HG03045 (cell line): ENCODE measurements around the gene GRK3.
"Not testable (repeated sequence)": the region's sequence is repeated elsewhere in the genome, so short reads cannot be mapped to it uniquely, and the experiment has no call there.

Source experiments
- ATAC-seq: cut with Tn5 transposase; IDR thresholded peaks from one replicate; pipeline ENCODE4 v1.9.1; 2021; ENCODE audit warnings: mild to moderate bottlenecking, moderate library complexity; ENCODE audit not compliant: unreplicated experiment

GRK3 gene

DNA sequence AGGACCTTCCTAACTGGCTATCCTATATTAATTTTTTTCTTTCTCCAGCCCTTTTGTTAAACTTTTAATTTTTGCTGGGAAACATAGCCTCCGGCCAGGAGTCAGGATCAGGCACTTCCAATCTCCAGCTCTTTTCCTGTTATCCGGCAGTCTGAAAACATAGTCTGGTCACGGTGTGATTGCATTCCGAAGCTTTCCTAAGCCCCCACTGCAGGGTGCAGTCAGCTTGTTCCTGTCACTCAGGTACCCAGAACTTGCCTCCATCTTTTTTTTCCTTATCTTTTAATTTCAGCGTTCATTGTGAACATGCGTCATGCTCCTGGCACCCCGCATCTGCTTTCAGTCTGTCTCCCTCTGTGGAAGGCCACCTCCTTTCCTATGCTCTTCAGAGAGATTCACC lies 59.4 kb downstream of the GRK3 start:
- no peak for ATAC-seq

DNA sequence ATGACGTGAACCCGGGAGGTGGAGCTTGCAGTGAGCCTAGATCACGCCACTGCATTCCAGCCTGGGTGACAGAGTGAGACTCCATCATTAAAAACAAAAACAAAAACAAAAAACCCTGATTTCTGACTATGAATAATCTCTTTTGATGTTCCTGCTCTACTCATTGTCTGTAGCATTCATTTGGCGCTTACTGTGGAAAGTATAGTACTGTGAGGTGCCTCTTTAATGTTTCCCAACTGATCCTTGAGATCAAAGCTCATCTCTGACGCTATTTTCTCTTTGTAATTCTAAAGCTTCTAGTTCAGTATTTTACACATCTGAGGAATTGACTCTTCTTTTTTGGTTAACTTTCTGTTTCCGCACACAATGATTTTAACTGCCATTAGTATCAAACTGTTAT lies 60.0 kb downstream of the GRK3 start:
- no peak for ATAC-seq

DNA sequence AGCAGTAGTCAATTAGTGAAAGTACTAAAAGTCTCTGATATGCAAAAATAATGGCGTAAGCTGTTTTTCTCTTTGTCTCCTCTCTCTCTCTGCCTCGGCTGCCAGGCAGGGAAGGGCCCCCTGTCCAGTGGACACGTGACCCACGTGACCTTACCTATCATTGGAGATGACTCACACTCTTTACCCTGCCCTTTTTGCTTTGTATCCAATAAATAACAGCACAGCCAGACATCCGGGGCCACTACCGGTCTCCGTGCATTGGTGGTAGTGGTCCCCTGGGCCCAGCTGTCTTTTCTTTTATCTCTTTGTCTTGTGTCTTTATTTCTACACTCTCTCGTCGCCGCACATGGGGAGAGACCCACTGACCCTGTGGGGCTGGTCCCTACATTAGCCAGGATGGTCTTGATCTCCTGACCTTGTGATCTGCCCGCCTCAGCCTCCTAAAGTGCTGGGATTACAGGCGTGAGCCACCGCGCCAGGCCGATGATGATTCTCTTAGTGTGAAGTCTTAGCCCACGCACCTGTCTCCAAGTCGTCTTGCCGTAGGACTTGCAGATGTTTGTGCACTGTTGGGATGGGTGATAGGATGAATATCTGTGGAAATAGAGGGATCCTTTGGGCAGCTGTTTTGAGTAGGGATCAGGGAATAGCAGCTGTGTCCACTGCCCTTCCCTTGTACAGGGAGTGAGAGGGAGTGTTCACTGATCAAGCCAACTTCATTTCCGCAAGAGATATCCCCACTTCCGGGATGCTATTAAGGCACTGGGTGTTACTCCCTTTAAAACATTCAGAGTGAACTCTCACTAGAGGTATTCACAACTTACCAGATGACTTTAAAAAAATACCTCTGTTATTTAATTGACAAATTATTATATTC lies 61.5 kb downstream of the GRK3 start:
- not testable (repeated sequence) for ATAC-seq

DNA sequence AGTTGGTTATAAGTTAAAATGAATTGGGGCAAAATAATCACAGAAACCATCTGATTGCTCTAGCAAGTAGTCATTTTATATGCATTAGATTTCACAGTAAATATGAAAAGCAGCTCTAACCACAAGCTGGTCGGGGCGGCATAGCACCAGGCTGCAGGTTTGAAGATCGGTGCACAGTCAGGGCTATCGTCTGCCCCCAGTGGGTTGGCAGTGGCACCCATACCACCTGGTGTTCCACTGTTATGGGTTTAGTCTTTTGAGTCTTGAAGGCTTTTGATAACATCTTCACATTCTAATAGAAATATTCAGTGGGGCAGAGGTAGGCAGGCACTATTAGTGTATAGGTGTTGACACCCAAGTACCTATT lies 62.1 kb downstream of the GRK3 start:
- no peak for ATAC-seq

DNA sequence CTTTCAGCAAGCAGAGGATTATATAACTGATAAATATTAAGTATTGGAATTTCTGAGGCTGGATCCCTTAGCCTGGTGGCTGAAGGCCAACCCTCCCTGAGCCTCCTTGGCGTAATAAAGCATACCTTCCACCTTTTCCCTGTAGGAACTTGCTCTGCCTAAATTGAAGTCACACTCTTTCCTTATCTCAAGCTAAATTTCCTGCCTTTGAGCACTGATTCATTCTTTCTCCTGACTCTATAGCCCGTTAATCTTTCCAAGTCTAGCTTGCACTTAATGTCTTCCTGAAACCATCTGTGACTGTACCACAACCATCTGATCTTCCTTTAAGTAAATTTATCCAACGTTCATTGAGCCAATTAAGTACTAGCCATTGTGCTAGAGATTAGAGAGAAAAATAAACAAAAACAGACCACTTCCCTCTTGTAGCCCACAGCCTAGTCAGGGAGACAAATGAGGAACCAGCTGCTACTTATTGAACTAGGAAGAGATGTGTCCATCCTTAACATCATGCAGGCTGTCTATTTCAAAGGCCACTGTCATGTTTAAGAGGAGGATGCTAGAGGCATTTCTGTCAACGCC lies 62.9 kb downstream of the GRK3 start:
- no peak for ATAC-seq

DNA sequence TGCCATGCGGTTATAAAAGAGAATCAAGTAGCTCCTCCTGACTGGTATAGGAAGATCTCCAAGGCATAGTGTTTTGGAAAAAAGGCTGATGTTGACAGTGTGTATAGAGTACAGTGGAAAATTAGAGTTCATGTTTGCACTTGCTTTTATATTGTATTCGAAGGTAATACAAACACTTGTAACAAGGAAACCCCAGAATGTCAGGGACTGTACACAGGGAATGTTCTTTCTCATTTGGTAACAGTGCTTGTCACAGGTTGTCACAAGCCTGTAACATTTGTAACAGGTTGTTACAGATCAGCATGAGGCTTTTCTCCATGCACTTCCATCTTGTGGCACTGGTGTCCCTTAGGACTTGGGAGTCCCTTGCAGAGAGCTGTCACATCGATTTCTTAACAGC lies 64.0 kb downstream of the GRK3 start:
- ATAC-seq = no peak

DNA sequence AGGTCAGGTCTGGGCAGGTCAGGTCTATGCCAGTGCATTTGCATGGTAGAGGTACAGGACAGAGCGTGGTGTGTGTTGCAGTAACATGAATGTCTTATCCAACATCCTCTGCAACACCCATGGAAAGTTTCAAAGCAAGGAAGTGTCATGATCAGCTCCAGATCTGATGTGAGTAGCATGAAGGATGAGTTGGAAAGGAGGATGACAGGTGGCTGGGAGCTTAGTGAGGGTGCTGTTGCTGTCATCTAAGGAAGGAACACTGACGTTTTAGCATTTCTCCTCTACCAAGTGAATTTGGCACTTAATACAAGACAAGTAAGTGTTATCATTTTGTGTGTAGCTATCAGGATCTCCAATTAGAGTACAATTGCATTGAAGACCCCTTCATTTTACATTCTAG lies 65.1 kb downstream of the GRK3 start:
- no peak for ATAC-seq

DNA sequence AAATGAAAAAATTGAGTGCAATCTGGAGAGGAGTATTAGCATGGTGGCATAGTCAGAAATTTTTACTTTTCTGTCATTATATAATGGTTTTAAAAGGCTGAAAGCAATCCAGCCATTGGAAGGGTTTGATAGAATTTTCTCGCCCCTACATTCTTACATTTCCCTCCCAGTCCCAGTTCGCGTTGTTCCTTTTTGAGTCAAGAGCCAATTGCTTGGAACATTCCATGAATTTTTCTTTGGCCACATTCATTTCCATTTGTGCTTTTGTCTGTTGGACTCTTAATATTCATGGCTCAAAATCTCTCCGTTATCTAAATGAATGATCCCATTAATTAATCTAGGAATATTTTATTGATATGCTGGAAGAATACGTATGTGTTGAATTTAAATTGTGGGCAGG lies 66.0 kb downstream of the GRK3 start:
- ATAC-seq = no peak

DNA sequence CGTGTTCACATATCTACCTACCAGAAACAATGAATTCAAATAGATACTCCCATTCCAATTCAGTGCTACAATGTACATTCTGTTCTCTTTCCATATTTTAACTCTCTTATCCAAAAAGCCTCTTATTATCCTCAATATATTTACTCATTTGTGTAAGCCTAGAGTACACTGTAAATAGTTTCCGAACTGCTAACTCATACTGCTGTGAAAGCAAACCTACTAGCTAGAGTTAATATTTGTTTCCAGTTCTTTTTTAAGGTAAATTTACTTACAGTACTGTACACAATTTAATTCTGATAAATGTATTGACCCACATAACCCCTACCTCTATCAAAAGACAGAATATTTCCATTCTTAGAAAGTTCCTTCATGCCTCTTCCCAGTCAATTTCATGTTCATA lies 71.8 kb downstream of the GRK3 start:
- no peak for ATAC-seq

DNA sequence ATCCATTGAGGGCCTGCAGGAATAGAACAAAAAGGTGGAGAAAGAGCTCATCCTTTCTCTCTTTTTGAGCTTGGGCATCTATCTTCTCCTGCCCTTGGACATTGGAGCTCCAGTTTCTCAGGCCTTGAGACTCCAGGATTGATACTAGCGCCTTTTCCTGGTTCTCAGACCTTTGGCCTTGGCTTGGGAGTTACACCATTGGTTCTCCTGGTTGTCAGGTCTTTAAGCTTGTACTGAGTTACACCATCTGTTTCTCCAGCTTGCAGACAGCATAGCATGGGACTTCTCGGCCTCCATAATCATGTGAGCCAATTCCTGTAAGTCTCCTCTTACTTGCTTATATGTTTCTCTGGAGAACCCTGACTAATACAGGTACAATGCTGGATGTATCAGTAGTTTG lies 72.6 kb downstream of the GRK3 start:
- ATAC-seq = no peak

DNA sequence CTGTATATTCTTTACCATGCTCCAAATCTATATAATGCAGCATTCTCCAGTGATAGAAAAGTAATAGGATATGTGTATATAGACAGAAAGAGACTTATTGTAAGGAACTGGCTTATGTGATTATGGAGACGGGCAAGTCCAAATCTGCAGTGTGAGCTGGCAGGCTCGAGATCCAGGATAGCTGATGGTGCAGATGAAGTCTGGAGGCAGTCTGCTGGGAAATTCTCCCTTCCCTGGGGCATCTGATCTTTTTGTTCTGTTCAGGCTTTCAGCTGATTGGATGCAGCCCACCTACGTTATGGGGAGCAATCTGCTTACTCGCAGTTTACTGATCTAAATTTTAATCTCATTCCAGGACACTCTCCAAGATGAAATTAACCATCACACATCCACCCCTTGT lies 73.2 kb downstream of the GRK3 start:
- no peak for ATAC-seq

DNA sequence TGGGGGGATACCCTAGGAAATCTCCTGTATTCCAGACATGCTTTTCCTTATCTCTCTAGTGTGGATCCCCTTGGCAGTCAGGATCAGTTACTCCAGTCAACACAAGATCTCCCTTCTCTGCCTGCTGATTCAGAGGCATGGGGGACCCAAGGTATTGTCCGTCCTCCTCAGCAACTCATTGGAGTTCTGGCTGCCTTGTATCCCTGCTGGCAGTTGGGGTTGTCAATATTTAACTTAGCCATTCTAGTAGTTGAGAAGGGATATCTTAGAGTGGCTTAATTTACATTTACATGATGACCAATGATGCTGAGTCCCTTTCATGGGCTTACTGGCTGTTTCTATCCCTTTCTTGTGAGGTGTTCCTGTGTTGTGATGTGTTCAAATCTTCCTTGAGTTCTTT lies 74.2 kb downstream of the GRK3 start:
- no peak for ATAC-seq

DNA sequence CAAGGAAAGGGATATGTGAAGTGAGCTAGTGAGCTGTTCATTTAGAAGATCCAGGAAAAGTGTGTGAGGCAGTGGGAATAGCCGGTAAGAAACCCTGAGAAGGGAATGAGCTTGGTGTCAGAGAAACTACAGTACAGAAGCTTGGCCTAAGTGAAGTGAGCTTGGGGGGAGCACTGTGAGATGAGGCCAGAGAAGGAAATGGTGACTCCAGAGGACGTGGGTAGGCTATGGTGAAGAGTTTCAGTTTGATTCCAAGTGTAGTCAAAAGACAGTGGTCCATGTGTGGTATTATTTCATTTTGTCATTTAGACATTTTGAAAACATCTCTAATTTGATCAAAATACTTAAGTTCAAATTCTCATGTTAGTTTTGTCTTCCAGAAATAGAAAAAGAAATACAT lies 77.2 kb downstream of the GRK3 start:
- ATAC-seq = no peak

DNA sequence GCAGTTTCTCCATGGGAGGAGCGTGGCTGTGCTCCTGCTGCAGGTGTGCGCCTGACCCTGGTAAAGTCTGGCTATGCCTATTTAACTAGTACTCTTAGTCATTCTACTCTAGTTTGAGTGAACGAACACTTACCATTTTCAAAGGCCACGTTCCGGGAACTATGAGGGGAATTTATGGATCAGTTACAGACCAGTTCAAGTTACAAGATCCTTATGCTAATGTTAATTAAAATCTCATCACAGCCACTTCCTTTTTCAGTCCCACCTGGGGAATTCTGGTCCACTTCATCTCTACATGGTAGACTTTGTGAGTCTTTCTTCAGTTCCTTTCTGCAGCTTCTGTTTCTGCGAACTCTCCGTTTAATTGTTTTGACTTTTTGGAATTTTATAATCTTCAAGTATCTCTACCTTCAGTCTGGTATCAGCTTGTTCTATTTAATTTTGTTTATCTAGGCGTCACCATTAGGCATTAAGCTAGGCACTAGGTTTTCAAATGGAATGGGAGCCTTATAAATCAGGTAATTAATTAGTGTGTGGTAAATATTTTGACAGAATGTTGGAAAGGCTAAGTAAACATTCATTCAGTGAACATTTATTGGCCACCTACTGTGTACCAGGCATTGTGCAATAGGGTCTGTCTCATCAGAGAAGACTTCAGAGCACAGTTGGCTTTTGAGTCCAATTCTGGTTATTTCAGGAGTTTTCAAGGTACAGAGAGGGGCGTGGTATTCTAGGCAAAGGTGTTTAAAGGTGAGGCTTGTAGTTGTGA lies 78.9 kb downstream of the GRK3 start:
- no peak for ATAC-seq

DNA sequence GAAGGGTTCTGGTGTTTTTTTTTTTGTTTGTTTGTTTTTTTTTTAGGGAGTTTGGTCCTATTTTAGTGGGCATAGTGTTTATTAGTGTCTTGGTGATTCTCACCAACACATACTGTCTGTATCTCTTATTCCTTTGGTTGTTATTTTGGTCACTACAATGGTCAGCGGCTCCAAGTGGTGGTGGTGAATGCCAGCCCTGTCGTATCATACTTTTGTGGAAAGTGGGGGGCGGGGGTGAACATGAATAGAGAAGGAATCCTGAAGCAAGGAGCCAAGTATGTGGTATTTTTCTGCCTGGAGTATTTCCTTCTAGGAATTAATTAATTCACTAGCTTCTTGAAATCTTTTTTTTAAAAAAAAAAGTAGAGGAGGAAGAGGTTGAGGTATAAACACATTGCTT lies 79.6 kb downstream of the GRK3 start:
- ATAC-seq = no peak

DNA sequence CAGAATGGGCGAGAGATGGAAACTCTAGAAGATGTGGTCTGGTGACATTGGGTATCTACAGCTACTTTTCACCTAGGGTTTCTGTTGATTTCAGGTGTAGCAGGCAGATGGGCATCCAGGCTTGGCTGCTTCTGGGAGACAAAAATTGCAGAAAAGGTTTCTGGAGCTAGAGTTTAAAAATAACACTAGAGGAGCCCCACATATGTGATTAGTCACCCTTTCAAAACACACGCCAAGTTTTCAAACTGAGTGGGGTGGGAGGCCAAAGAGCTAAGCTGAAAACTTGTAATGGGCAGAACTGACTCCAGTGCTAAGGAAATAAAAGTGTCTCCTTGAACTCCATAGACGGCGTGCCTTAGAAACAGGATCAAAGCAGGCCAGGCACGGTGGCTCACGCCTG lies 80.8 kb downstream of the GRK3 start:
- ATAC-seq = no peak

DNA sequence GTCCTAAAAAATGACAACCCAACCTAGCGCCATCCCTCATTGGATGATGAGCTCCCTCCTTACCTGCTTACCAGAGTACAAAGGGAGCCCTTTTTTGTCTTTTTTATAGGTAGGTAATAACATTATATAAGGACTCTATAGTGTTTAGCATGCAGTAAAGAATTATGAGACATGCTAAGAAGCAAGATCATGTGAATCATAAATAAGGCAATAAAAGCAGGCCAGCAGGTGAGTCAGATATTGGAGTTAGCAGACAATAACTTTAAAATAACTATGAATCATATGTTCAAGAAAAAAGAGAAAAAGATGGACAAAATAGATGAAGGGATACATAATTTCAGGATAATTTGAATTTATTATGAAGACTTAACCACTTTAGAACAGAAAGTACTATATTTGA lies 81.5 kb downstream of the GRK3 start:
- ATAC-seq = no peak

DNA sequence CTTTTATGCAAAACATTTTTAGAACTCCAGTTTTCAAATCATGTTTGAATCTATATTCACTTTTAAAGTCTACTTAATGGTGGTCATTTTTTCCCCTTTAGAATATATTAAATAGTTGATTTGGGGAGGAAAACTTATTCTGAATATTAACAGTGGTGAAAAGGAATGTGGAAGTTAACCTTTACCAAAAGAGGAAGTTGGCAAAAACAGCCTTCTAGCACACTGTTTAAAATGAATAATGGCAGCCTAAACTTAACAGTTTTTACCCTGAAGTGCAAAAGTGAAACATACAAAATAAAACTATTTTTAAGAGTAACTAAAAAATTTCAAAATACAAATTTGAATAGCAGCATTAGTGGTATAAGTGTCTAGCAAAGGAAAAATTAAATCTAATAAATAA lies 86.4 kb downstream of the GRK3 start:
- no peak for ATAC-seq

DNA sequence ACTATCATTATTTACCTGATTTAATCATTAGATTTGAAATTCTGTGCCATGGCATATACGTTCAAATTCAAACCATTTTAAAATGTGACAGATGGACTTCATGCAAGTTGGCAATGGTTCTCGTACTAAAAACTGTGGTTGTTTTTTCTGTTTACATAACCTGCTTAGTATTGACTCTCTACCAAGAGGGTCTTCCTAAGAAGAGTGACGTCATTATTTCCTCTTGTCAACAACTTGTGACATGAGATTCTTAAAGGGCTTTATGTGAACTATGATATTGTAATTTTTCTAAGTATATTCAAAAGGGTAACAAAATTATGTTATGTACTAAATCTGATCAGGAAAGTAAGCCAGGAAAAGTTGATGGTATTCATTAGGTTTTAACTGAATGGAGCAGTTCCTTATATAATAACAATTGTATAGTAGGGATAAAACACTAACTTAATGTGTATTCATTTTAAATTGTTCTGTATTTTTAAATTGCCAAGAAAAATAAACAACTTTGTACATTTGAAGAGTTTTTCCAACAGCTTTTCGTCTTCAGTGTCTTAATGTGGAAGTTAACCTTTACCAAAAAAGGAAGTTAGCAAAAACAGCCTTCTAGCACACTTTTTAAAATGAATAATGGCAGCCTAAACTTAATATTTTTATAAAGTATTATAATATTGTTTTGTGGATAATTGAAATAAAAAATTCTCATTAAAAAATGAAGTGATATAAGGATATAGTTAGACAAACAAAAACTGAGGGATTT lies 87.0 kb downstream of the GRK3 start:
- no peak for ATAC-seq

DNA sequence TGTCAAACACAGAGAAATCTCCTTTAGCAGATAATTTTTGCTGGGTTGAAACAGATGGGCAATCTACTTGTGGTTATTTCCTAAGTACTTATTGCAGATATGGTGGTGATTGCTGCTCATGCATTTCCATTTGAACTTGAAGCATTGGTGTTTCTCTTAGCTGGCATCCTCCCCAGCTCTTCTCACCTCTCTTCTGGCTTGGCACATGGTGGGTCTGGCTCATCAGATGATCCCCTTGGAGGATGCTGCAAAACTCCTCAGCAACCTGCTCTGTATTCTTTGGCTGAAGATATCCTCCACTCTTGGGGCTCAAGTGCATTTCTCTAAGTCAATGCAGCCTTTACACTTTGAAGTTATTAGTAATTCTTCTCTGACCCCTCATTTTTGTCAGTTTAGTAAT lies 90.2 kb downstream of the GRK3 start:
- no peak for ATAC-seq

DNA sequence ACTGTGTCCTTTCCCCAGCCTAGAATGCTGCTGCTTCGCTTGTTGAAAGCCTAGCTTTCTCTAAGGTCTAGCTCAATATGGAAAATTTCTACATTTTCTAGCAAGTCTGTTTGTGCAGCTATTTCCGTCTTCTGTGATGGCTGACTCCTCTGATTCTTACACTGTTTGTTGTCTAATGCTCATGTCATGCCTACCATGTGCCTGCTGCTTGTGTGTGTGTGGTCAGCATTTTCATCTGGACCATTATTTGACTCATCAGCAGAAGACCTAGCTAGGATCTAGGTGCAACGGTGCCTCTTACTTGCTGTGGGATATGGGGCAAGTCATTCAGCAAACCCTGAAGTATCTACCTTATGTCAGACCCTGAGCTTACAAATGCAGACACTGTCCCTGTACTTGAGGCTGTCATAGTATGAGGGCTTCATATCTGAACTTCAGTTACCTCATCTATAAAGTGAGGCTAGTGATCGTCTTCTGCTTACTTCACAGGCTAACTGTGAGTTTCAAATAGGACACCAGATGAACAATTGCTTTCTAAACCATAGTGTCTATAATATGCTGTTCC lies 91.0 kb downstream of the GRK3 start:
- no peak for ATAC-seq
